PFSK-1 (cell line): ENCODE data around the gene UBTF.

ENCODE experiments used
- FOXP2 ChIP-seq: optimal IDR thresholded peaks from 2 replicates; pipeline ENCODE3; 2011; ENCODE audit warnings: borderline replicate concordance, control low read depth, inconsistent platforms; ENCODE audit not compliant: insufficient read depth; ENCODE audit errors: extremely low read length, extremely low read depth
- POLR2AphosphoS5 ChIP-seq: IDR thresholded peaks from 2 replicates; pipeline ENCODE4 v1.6.1; 2012; ENCODE audit warnings: low read depth, mild to moderate bottlenecking, control low read depth, low read length, moderate library complexity
- REST ChIP-seq, 2 experiments: IDR thresholded peaks; 2 replicates each; pipeline versions ENCODE4 v1.6.1 to v1.8.0; 2011 to 2012; ENCODE audit warnings: low read depth in 2 of 2, low read length in 2 of 2, control low read depth in 1 of 2, inconsistent platforms in 1 of 2, mild to moderate bottlenecking in 1 of 2, moderate library complexity in 1 of 2; ENCODE audit not compliant: insufficient read depth in 1 of 2
- SIN3A ChIP-seq: IDR thresholded peaks from 2 replicates; pipeline ENCODE4 v1.6.1; 2012; ENCODE audit warnings: mild to moderate bottlenecking, low read length, moderate library complexity, borderline replicate concordance; ENCODE audit not compliant: insufficient read depth
- TAF1 ChIP-seq: IDR thresholded peaks from 2 replicates; pipeline ENCODE4 v1.6.1; 2012; ENCODE audit warnings: low read length, control low read depth, borderline replicate concordance; ENCODE audit not compliant: insufficient read depth

GRCh38 chr17:44235583-44235936 is 16.1 kb upstream of the UBTF start:
- no peak for TF ChIP-seq POLR2AphosphoS5
- no peak for TF ChIP-seq SIN3A
- TF ChIP-seq REST (IDR thresholded peaks at IDR 0.05; ENCODE audit: insufficient read depth in 1 of 2, low read depth in 2 of 2, low read length in 2 of 2): no peak
- TF ChIP-seq TAF1: no peak
- TF ChIP-seq FOXP2: no peak
